A549 (cell line): ENCODE measurements around the gene UMODL1.

ENCODE experiments used
- CTCF ChIP-seq: fragments of >200 bp; sonication (Bioruptor Twin); formaldehyde crosslinking; IDR thresholded peaks from 3 replicates; pipeline ENCODE4 v1.5.1; 2016
- MYC ChIP-seq: IDR thresholded peaks from 2 replicates; pipeline ENCODE4 v1.6.1; 2012; ENCODE audit warnings: mild to moderate bottlenecking, inconsistent platforms, low read length, improper control_type of control experiment, borderline replicate concordance
- POLR2A ChIP-seq: IDR thresholded peaks from 2 replicates; pipeline ENCODE4 v1.6.1; 2012; ENCODE audit warnings: mild to moderate bottlenecking, low read length

DNA sequence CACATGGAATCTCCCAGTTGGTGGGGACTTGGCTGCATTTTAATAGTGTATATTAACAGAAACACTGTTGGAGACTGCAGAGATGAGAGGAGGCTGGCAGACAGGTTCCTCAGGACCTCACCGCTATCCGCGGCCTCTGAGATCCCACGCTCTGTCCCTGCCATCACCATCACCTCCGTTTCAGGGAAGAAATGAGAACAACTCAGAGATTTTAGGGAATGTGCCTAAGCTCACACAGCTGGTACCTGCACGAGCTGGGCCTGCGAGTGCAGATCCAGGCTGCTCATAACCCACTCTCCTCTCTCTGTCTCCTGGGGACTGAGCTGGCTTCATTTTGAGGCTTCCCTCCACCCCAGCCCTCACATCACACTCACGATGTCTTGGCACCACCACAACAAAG lies 62.0 kb downstream of the UMODL1 start:
- TF ChIP-seq CTCF (no peak), POLR2A (no peak), MYC (no peak)
